PC-9 (cell line): ENCODE measurements around the gene SMIM7. TPM values are rescaled to one million over a fixed set of nuclear protein-coding genes. Genes with fewer than 3 reads are reported as not detected.
"Not testable (repeated sequence)": the region's sequence is repeated elsewhere in the genome, so short reads cannot be mapped to it uniquely, and the experiment has no call there.

ENCODE experiments used
- BruUV-seq: library from RNA; stranded (reverse); fragments of 400-500 nt; replicated peaks from 2 replicates; lab custom pipeline; 2021; lab: Mats Ljungman, UMichigan
- CTCF ChIA-PET: fragments of 300-600 bp; sonication (Branson Sonifier 250); formaldehyde crosslinking; loops from one replicate; lab custom pipeline; 2022; ENCODE audit warnings: antibody characterized with exemption; lab: Charles Lee
- POLR2A ChIA-PET: fragments of 300-600 bp; sonication (Branson Sonifier 250); formaldehyde crosslinking; loops from one replicate; lab custom pipeline; 2022; ENCODE audit warnings: antibody characterized with exemption; ENCODE audit not compliant: unreplicated experiment; lab: Charles Lee
- DNase-seq, 2 experiments: peaks; one replicate each; pipeline versions ENCODE4 v3.0.0 to v3.0.0-alpha.2; 2015 to 2022; ENCODE audit warnings: mixed read lengths in 1 of 2
- H2AFZ ChIP-seq: fragments of 200-600 bp; sonication (generic); 2 replicates; pipeline ENCODE4 v1.8.1; 2017; ENCODE audit warnings: antibody characterized with exemption
- H3F3A ChIP-seq: fragments of 200-600 bp; sonication (generic); 2 replicates; pipeline ENCODE4 v1.8.1; 2017; ENCODE audit warnings: antibody characterized with exemption, mild to moderate bottlenecking, low read depth; ENCODE audit not compliant: insufficient read depth
- H3K27ac ChIP-seq: fragments of 200-600 bp; sonication (generic); 2 replicates; pipeline ENCODE4 v1.6.1; 2016; ENCODE audit warnings: mixed run types
- H3K27me3 ChIP-seq: fragments of 200-600 bp; sonication (generic); 2 replicates; pipeline ENCODE4 v1.6.1; 2016; ENCODE audit warnings: low read depth, mixed run types; ENCODE audit not compliant: insufficient read depth
- H3K36me3 ChIP-seq: fragments of 200-600 bp; sonication (generic); 2 replicates; pipeline ENCODE4 v1.6.1; 2016; ENCODE audit warnings: low read depth, mixed run types
- H3K4me1 ChIP-seq: fragments of 200-600 bp; sonication (generic); replicated peaks from 2 replicates; pipeline ENCODE4 v1.6.1; 2016; ENCODE audit warnings: mixed run types; ENCODE audit not compliant: insufficient read depth
- H3K4me2 ChIP-seq: fragments of 200-600 bp; sonication (generic); 2 replicates; pipeline ENCODE4 v1.6.1; 2017; ENCODE audit warnings: mixed run types
- H3K4me3 ChIP-seq: fragments of 200-600 bp; sonication (generic); 2 replicates; pipeline ENCODE4 v1.6.1; 2016; ENCODE audit warnings: mixed run types
- H3K79me2 ChIP-seq: fragments of 200-600 bp; sonication (generic); 2 replicates; pipeline ENCODE4 v1.6.1; 2017; ENCODE audit warnings: low read depth, mixed run types
- H3K9me2 ChIP-seq: fragments of 200-600 bp; sonication (generic); 2 replicates; pipeline ENCODE4 v1.8.1; 2017; ENCODE audit warnings: mild to moderate bottlenecking; ENCODE audit not compliant: insufficient read depth
- H3K9me3 ChIP-seq: fragments of 200-600 bp; sonication (generic); 2 replicates; pipeline ENCODE4 v1.8.1; 2016; ENCODE audit warnings: low read depth; ENCODE audit not compliant: insufficient read depth
- H4K20me1 ChIP-seq: fragments of 200-600 bp; sonication (generic); 2 replicates; pipeline ENCODE4 v1.8.1; 2017; ENCODE audit not compliant: insufficient read depth
- CTCF ChIP-seq: fragments of 200-600 bp; sonication (generic); conservative IDR thresholded peaks from 2 replicates; pipeline ENCODE4 v1.6.1; 2017; ENCODE audit warnings: mixed run types, antibody characterized with exemption, mild to moderate bottlenecking, moderate library complexity
- EZH2 ChIP-seq: fragments of 200-600 bp; sonication (generic); IDR thresholded peaks from 2 replicates; pipeline ENCODE4 v1.8.0; 2017; ENCODE audit warnings: antibody characterized with exemption, low read depth
- intact Hi-C: fragments of 100-400 bp; cut with micrococcal nuclease; formaldehyde crosslinking; loops from one replicate; pipeline ENCODE4 v1.10.0; 2022; ENCODE audit not compliant: unreplicated experiment
- total RNA-seq: library from RNA; stranded (reverse); gene quantifications from 2 replicates; pipeline ENCODE4 v1.2.3, GENCODE V29; 2021

The SMIM7 gene
- total RNA-seq, 1 experiment from 2014 or later = 72.9 TPM

GRCh38 chr19:16654627-16655026 is 5.3 kb downstream of the SMIM7 start:
- H2AFZ ChIP-seq = no peak overlapping the region
- H3K4me2 ChIP-seq = no peak overlapping the region
- no peak for DNase-seq
- ChIA-PET POLR2A (interaction anchor here (0.6 kb wide), 1 partner anchor 64 kb away, joined by 3 read pairs; no protein-coding TSS in a partner anchor), CTCF (no interaction called here)
- H3K36me3 ChIP-seq = peaks cover 46% of the 10 kb centered on the region
- H3K4me1 ChIP-seq = peaks cover 8% of the 10 kb centered on the region
- H3K9me2 ChIP-seq = no peaks in the 10 kb centered on the region
- peaks cover 15% of the 10 kb centered on the region; the same call in 1 of the 2 replicates for H3F3A ChIP-seq
- no TSS peak for BruUV-seq
- H3K27me3 ChIP-seq = no peaks in the 10 kb centered on the region
- no peak overlapping the region for H3K27ac ChIP-seq
- no peaks in the 10 kb centered on the region for H3K9me3 ChIP-seq
- TF ChIP-seq CTCF (no peak), EZH2 (no peak)
- H3K4me3 ChIP-seq = no peak overlapping the region
- intact Hi-C loops = no loop called here
- H4K20me1 ChIP-seq = peaks cover 82% of the 10 kb centered on the region
- peaks cover 48% of the 10 kb centered on the region for H3K79me2 ChIP-seq

- POLR2A ChIA-PET = interaction anchor here (0.6 kb wide), 1 partner anchor 64 kb away, joined by 3 read pairs; no protein-coding TSS in a partner anchor
- peaks cover 46% of the 10 kb centered on the region for H3K36me3 ChIP-seq
- no TSS peak for BruUV-seq
- H2AFZ ChIP-seq = no peak overlapping the region
- H3K4me3 ChIP-seq = no peak overlapping the region
- TF ChIP-seq EZH2 (no peak), CTCF (no peak)
- no peak overlapping the region for H3K4me2 ChIP-seq
- peaks cover 80% of the 10 kb centered on the region for H4K20me1 ChIP-seq
- peaks cover 43% of the 10 kb centered on the region for H3K79me2 ChIP-seq
- CTCF ChIA-PET = no interaction called here
- H3K27ac ChIP-seq = no peak overlapping the region
- no peaks in the 10 kb centered on the region for H3K9me3 ChIP-seq
- no peaks in the 10 kb centered on the region for H3K9me2 ChIP-seq
- peaks cover 17% of the 10 kb centered on the region; the same call in 1 of the 2 replicates for H3F3A ChIP-seq
- intact Hi-C loops = no loop called here
- no peak for DNase-seq
- H3K4me1 ChIP-seq = peaks cover 8% of the 10 kb centered on the region
- H3K27me3 ChIP-seq = no peaks in the 10 kb centered on the region
These were observed 5.8 kb downstream of the SMIM7 start for GRCh38 chr19:16654140-16654539.

- Histone ChIP-seq H3K4me2 (no peak overlapping the region), H3K9me3 (no peaks in the 10 kb centered on the region), H3F3A (peaks cover 17% of the 10 kb centered on the region; the same call in 1 of the 2 replicates), H3K27me3 (no peaks in the 10 kb centered on the region), H3K36me3 (peaks cover 40% of the 10 kb centered on the region), H3K79me2 (peaks cover 30% of the 10 kb centered on the region), H3K4me3 (no peak overlapping the region), H3K9me2 (no peaks in the 10 kb centered on the region), H3K4me1 (no peaks in the 10 kb centered on the region), H2AFZ (no peak overlapping the region), H3K27ac (no peak overlapping the region), H4K20me1 (peaks cover 72% of the 10 kb centered on the region)
- ChIA-PET CTCF (no interaction called here), POLR2A (no interaction called here)
- intact Hi-C loops = no loop called here
- TF ChIP-seq CTCF (no peak), EZH2 (no peak)
- BruUV-seq = no TSS peak
- no peak for DNase-seq
These were observed 7.1 kb downstream of the SMIM7 start for GRCh38 chr19:16652854-16653253.

- CTCF ChIA-PET, H3K4me2 ChIP-seq, H3K9me3 ChIP-seq, DNase-seq, H3K9me2 ChIP-seq, H3K27ac ChIP-seq, H3K4me1 ChIP-seq, POLR2A ChIA-PET, H3K4me3 ChIP-seq, H2AFZ ChIP-seq, H3K27me3 ChIP-seq, intact Hi-C loops, BruUV-seq: not testable (repeated sequence)
- Histone ChIP-seq H3K36me3 (peaks cover 44% of the 10 kb centered on the region), H4K20me1 (peaks cover 66% of the 10 kb centered on the region), H3K79me2 (peaks cover 17% of the 10 kb centered on the region), H3F3A (peaks cover 17% of the 10 kb centered on the region; the same call in 1 of the 2 replicates)
These were observed 8.3 kb downstream of the SMIM7 start for GRCh38 chr19:16651421-16652188.
